ENCODE results near the gene ZNF581.

GRCh38 chr19:55635334-55635717 is 8.1 kb upstream of the ZNF581 start:
- TF ChIP-seq CTCF (IDR thresholded peaks at IDR 0.05; ENCODE audit: insufficient read depth, low read depth, low read length) (no peak), EZH2 (IDR thresholded peaks at IDR 0.05; ENCODE audit: insufficient read depth, low read length) (no peak)
